Activated CD8-positive, alpha-beta memory T cell treated with anti-CD3 and anti-CD28 coated beads for 36 hours (primary cell): ENCODE measurements around the gene ADD1. TPM values are rescaled to one million over a fixed set of nuclear protein-coding genes. Genes with fewer than 3 reads are reported as not detected.

Experiments
- CTCF ChIA-PET: fragments of 350-600 bp; sonication (Branson Sonifier 250); formaldehyde crosslinking; loops from one replicate; lab custom pipeline; 2021; ENCODE audit warnings: antibody characterized with exemption; lab: Charles Lee
- POLR2A ChIA-PET: fragments of 350-600 bp; sonication (Branson Sonifier 250); formaldehyde crosslinking; loops from one replicate; lab custom pipeline; 2021; ENCODE audit warnings: antibody characterized with exemption; lab: Charles Lee
- total RNA-seq, 2 experiments: library from RNA; stranded (reverse); gene quantifications; one replicate each; pipeline ENCODE4 v1.2.3, GENCODE V29; 2021

The ADD1 gene
- total RNA-seq, 2 experiments from 2014 or later: 151 to 154 TPM

DNA sequence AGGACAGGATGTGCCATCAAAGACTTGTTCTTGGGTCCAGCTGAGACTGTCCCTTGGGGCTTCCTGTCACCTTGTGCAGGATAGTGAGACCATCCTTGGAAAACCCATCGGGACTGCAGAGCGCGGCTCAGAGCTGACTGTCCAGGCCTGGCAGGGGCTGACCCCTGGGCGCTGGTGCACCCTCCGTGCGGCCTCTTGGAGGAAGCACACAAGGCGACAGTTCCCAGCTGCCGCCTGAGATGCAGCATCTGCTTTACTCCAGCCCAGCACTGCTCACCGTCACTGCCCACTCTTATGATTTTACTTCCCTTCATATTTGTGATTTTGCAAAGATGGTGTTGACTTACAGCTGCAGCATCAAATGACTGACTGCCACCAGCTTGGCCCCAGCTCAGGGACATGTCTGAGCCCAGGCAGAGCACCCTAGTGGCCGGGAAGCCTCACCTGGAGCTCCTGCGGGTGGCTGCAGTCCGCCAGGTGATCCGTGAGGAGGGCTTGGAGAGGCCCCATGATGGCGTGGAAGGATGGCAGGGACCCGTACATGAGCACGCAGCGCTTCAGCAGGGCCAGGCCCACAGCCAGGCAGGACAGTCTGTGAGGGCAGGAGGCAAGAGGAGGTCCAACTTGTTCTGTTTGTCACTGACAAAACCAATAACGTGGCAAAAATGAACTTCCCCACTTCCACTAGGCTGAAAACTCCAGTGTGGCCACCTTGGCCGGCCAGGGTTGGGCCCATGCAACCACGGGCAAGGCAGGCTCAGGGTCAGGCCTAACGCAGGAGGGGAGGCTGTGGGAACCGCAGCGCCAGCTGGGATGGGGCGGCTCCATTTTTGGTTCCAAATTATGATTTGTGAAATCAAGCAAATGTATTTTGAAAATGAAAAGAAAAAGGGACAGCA is 97.7 kb downstream of the ADD1 start:
- CTCF ChIA-PET: no interaction called here
- POLR2A ChIA-PET: interaction anchor here (1.6 kb wide), 1 partner anchor 13 kb away, joined by 6 read pairs; no protein-coding TSS in a partner anchor

DNA sequence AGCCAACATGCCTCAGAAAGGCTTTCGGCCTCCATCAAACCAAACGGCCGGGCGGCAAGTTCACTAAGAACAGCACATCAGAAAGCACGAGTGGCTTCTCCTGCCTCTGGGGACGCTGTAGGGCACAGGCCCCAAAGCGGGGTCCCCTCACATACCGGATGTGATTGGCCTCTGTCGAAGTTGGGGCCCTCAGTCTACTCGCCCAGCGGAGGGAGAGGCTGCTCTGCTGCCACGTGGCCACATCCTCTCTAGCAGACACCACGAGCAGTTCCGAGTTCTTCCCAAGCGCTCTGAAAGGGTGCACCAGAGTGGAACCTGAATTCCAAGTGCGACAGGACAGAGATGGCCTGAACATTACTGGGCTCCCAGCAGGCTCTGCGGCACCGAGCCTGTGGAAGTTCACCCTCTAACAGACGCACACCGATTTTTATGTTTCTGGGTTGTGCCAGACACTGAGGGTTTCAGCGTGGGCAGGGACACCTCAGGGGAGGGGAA is 98.4 kb downstream of the ADD1 start:
- CTCF ChIA-PET: no interaction called here

DNA sequence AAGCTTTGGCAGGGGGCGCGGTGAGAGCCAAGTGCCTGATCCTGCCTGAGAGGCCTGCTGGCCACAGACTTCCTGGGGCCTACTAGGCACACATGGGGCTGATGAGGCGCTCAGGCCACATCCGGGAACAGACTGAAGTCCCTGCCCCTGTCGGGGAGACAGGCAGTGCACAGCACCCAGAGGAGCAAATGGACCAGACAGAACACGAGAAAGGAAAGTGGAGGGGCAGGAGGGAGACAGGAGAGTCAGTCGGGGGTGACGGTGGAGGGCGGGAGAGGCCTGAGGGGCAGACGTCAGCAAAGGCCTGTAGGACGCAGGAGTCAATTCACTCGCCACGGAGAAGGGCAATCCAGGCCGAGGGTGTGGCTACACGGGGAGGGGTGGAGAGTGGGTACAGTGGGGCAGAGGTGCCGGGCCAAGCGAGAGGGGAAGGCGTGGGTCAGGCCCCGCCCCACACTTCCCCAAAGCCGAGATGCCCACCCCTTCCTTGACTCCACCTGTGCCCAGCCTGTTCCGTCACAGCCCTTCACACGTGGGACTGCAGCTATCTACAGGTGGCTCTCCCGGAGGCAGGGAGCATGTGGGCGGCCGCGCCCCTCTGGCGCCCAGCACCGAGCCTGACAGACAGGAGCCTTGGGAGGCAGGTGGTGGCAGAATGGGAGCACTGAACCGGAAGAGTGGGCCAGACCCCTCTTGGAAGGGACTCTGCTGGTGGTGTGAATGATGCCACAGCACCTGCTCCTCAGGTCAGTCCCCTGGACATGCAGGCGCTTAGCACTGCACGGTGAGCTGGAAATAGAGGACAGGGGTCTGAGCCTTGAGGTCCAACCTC is 99.1 kb downstream of the ADD1 start:
- ChIA-PET POLR2A (interaction anchor here (1.7 kb wide), 1 partner anchor 12 kb away, joined by 4 read pairs; no protein-coding TSS in a partner anchor), CTCF (interaction anchor here (0.6 to 1.2 kb wide), 2 partner anchors 19 to 24 kb away, joined by 3 read pairs; no protein-coding TSS in a partner anchor)

More for the DNA sequence above, 98.4 kb downstream of the ADD1 start:
- POLR2A ChIA-PET: interaction anchor here (1.6 kb wide), 1 partner anchor 12 kb away, joined by 6 read pairs; no protein-coding TSS in a partner anchor

DNA sequence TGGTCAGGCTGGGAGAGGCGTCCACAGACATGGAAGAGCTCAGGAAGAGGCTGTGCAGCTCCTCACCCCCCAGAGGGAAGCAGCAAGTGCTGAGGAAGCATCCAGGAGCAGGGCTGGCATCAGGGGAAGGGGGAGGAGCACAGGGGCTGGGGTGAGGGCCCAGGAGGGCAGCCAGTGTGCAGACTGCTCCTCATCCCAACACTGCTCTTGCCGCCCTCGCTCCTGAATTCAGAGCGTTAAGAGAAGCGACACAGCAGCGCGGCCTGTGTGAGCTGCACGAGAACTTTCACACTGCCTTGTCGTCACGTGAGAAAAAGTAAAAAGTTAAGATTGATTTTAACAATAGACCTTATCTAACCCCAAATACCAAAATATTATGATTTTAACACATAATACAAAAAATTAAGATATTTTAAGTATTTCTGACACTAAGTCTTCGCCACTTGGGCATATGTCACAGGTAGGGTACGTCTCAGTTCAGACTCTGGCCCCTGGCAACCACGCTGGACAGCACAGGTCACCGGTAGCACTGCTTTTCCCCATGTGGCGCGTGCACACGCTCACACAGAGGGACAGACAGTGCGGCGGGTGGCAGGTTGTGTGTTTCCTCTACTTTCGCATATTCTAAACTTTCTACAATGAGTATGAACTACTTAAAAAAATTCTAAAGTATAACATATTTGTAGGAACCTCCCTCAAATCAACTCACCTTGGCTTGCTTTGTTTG is 99.9 kb downstream of the ADD1 start:
- CTCF ChIA-PET: interaction anchor here (0.6 to 2.4 kb wide), 3 partner anchors 11 to 25 kb away, joined by 3 to 15 read pairs (median 3); no protein-coding TSS in a partner anchor
- POLR2A ChIA-PET: interaction anchor here (0.6 to 1.7 kb wide), 3 partner anchors 11 to 19 kb away, joined by 3 to 4 read pairs (median 3); no protein-coding TSS in a partner anchor

DNA sequence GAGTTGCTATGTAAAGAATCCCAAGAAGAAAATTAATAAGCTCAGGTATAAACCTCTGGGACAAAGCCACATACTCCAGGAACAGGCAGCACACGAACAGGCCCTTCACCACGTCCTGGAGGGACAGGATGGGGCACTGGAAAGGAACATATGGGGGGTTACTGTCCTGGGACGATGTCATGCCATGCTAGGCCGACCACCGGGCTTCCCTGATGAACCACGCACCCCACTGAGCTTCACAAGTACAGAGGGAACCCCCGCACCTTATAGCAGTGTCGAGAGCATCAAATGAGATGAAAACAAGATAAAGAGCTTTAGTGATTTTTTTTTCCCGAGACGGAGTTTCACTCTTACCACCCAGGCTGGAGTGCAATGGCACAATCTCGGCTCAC is 100.4 kb downstream of the ADD1 start:
- ChIA-PET POLR2A (interaction anchor here (0.6 to 1.7 kb wide), 3 partner anchors 10 to 18 kb away, joined by 3 to 4 read pairs (median 3); no protein-coding TSS in a partner anchor), CTCF (interaction anchor here (0.6 to 2.4 kb wide), 2 partner anchors 10 to 179 kb away, joined by 3 to 15 read pairs; no protein-coding TSS in a partner anchor)

DNA sequence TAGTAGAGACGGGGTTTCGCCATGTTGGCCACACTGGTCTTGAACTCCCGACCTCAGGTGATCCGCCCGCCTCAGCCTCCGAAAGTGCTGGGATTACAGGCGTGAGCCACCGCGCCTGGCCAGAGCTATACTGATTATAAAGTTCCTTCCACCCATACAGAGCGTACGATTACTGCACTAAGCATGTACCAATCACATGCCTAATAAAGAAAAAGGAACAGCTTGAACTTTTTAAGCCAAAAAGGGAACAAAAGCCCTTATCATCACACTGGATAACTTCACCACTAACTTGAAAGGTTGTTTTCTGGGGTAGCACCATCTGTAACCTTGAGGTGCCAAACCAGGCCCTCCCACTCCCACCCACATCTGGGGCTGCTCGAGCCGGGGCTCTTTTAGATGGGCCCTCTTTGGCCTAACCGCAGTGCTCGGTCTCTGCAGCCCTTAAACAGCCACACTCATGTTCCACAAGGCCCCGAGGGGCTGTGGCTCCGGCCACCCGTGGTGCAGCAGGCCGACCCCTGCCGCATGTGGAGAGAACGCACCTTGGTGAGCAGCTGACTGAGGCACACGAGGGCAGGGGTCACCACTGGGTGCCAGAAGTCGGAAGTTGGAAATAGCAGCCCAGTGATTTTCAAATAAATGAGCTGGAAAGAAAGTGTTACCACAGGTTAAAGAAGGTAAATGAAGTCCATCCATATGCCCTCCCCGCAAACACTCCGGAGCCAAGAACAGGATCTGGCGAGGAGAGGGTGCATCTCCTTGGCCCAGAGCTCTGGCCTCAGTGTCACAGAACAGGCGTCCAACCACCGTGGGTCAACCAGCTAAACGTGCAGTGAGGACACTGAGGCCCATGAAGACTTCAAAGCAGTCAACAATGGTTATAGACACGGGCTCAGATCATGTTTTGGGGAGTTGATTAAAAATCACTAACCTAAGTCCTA is 101.2 kb downstream of the ADD1 start:
- CTCF ChIA-PET: interaction anchor here (0.6 to 2.4 kb wide), 2 partner anchors 9 to 180 kb away, joined by 3 to 15 read pairs; no protein-coding TSS in a partner anchor
- POLR2A ChIA-PET: interaction anchor here (1.0 to 1.7 kb wide), 3 partner anchors 9 to 18 kb away, joined by 3 to 4 read pairs (median 3); no protein-coding TSS in a partner anchor

DNA sequence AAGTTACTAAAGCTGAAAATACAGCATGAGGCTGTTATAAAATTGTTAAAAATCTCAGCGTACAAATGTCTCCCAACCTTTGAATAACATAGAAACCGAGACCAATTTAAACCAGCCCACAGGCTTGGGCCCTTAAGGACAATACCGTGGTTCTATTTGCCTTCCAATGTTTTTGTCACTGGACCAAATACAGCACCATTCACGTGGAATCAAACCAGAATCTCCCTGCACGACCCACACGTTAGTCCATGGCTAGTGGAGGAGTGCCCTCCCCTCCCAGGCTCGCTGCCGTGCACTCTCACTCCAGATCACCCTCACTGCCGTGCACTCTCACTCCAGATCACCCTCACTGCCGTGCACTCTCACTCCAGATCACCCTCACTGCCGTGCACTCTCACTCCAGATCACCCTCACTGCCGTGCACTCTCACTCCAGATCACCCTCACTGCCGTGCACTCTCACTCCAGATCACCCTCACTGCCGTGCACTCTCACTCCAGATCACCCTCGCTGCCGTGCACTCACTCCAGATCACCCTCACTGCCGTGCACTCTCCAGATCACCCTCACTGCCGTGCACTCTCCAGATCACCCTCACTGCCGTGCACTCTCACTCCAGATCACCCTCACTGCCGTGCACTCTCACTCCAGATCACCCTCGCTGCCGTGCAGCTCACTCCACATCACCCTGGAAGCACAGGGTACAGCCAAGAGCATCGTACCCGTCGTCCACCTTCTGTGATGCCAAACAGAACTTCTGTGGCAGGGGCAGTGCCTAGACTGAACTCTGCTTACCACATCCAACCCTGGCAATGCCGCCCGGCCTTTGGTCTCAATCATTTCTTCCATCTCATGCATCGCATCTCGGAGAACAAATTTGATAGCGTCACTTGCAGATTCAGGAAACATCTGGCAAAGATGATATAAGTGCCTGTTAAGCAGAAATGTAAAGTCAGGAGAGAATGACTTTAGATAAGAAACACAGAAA is 102.3 kb downstream of the ADD1 start:
- ChIA-PET CTCF (interaction anchor here (1.0 to 2.4 kb wide), 2 partner anchors 8 to 18 kb away, joined by 3 to 15 read pairs; partner anchors contain the start of gene GRK4), POLR2A (interaction anchor here (1.0 kb wide), 1 partner anchor 8 kb away, joined by 3 read pairs; no protein-coding TSS in a partner anchor)

DNA sequence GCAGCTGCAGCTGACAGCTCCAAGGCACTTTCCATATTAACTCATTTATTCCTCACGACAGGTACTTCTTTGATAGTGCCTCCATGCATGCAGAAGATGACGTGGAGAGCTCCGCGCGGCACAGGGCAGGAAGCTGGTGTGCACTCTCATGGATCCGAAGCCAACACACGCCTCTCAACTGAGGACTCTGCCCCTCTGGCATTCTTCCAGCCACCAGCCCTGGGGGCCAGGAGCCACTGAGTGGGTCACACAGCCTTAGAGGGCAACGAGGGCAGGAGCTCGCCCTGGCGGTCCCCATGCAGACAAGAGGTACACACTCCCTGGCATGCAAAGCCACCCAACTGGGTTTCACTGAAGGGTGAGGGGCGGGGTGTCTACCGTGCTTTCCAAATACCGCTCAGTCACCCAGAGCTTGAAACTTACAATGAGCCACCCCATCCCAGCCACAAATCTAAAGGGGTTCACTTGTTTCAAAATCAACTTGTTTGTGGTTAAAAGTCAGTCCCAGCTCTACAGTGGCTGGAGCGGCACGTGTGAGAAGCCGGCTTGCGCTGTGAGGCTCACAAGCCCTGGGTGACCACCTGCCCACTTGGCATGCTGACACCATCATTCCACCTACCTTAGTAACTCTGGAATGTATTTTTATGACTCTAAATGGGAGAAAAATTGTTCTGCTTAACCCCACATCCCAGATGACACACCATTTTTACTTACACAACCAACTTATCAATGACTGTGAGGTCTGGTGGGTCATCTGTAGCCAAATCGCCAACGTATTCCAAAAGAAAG is 103.4 kb downstream of the ADD1 start:
- CTCF ChIA-PET: interaction anchor here (0.9 to 1.5 kb wide), 4 partner anchors 13 to 62 kb away, joined by 3 to 4 read pairs (median 3); partner anchors contain the start of gene GRK4
- POLR2A ChIA-PET: no interaction called here

DNA sequence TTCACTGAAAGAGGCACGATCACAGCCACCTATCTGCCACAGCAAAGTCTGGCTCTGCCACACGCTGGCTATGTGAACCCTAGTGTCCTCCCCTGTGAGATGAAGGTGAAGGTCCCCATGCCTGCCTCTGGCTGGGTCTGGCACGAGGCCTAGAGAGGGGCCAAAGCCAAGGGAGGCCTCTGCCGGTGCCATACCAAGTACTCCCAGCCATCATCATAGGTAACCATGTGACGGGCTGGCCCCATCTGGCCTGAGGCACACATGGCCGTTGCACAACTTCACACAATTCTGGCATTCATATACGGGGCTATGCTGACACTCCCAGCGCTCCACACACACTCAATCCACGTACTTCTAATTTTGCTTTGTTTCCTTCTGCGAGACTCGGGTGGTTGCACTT is 104.3 kb downstream of the ADD1 start:
- CTCF ChIA-PET: interaction anchor here (0.7 to 1.5 kb wide), 5 partner anchors 9 to 184 kb away, joined by 3 to 4 read pairs (median 3); no protein-coding TSS in a partner anchor
- POLR2A ChIA-PET: interaction anchor here (0.9 kb wide), 1 partner anchor 10 kb away, joined by 4 read pairs; no protein-coding TSS in a partner anchor

DNA sequence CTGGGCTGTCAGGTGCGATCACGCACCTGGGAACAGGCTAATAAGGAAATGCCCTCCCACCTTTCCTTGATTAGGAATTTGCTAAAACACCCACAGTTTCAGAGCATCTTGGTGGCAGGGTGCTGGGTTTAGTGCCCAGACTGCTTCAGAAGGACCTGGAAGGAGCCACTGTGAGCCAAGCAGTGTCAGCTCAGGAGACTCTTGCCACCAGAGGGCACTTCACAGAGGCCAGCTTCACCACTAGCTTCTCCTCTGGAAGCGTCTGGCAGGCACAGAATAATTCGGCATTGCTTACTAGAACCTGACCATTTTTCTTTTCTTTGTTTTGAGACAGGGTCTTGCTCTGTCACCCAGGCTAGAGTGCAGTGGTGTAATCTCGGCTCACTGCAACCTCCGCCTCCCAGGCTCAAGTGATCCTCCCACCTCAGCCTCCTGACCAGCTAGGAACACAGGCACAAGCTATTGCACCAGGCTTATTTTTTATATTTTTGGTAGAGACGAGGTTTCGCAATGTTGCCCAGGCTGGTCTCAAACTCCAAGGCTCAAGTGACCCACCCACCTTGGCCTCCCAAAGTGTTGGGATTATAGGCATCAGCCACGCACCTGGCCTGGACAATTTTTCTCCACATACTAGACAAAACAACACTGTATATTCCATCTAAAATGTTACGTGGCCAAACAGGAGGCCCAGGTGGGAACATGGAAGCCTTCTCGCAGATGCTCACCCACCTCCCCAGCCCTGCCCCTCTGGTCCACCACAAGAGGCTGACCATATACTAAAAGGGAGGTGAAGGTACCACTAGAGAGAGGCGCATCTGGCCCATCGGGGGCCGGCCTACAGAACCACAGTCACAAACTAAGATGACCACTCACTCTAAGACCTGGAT is 105.5 kb downstream of the ADD1 start:
- ChIA-PET POLR2A (interaction anchor here (0.9 kb wide), 1 partner anchor 12 kb away, joined by 4 read pairs; no protein-coding TSS in a partner anchor), CTCF (interaction anchor here (1.3 kb wide), 1 partner anchor 13 kb away, joined by 3 read pairs; no protein-coding TSS in a partner anchor)

DNA sequence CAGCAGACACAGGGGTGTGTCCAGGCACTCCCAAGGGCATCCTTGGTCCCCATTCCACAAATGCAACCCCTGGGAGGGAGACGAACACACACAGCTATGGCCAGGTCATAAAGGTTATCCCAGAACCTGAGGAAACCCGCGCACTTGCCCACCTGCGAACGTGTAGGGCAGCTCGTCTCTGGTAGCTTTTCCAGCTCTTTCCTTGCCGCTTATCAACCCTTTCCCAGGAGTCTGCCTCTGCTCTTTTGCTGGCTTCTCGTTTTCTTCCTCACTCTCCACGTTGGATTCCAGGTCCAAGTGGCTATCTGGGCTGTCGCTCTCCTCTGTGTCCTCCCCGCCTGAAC is 106.1 kb downstream of the ADD1 start:
- POLR2A ChIA-PET: no interaction called here
- CTCF ChIA-PET: no interaction called here

DNA sequence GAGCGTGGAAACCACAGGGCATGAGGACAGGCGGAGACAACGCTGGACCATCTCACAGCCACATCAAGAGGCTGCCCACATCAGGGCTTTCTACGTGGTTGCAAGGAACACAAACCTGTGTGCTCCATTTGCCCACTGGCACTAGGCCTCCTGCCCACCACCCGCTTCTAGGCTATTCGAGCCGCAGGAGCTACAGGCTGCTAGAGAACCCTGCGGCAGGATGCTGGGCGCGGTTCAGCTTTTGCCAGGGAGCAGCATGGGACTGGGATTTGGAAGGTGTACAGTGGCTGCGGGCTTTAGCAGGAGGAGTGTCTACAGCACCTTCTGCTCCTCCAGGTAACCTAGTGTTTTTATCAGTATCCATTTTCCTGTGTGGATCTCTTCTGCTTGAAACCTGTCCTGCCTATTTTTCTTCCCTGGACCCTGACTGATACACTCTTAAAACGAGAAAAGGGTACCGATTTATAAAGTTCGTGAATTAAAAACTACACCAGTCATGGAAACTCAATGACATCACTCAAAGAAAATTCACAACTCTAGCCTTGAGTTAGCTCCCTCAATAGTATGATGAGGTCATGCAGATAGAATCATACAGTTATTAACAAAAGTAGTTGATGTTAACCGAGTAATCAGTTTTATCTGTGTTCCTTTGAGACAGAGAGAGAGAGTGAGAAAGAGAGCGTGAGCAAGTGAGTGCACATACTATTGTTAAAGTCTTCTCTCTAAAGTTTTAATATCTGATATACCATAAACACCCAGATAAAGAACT is 106.8 kb downstream of the ADD1 start:
- ChIA-PET CTCF (interaction anchor here (1.8 kb wide), 1 partner anchor 14 kb away, joined by 6 read pairs; no protein-coding TSS in a partner anchor), POLR2A (no interaction called here)

DNA sequence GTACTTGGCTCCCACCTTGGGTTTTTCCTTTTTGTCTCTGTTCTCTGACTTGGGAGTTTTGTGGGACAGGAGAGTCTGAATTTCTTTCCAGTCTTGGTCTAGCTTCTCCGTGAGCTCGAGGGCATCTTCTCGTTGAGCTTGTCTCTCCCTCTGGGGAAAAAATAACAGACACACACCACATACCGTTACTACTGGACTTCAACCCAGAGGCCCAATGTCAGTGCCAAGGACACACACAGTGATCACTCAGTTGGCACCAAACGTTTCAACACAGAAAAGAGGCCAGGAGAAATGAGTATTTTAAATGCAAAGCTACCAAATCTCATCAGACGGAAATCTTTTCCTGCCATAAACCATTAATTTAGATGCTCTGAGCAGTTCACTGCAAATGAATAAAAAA is 109.9 kb downstream of the ADD1 start:
- ChIA-PET POLR2A (interaction anchor here (0.9 to 2.3 kb wide), 7 partner anchors 8 to 208 kb away, joined by 3 to 47 read pairs (median 6); partner anchors contain the start of genes GRK4 and NOP14), CTCF (interaction anchor here (1.1 to 4.8 kb wide), 6 partner anchors 9 to 115 kb away, joined by 3 to 37 read pairs (median 7); no protein-coding TSS in a partner anchor)
